Lung (tissue), 12 donors: ENCODE data around the gene CCDC27. TPM values are rescaled to one million over a fixed set of nuclear protein-coding genes. Genes with fewer than 3 reads are reported as not detected.

ENCODE experiments used
- ATAC-seq: fragments of 200-7000 bp; cut with Tn5 transposase; one replicate; pipeline ENCODE4 v1.9.1; 2020; ENCODE audit warnings: moderate number of reproducible peaks; ENCODE audit not compliant: insufficient read depth, low FRiP score
- DNase-seq, 3 donors: peaks; one replicate each; pipeline ENCODE4 v3.0.0-alpha.2; 2013 to 2017
- H3K27ac ChIP-seq, 2 donors: one replicate each; pipeline ENCODE4 v1.5.1; 2013; ENCODE audit warnings: mild to moderate bottlenecking in 2 of 2, moderate library complexity in 2 of 2, control low read depth in 1 of 2, inconsistent platforms in 1 of 2, low read depth in 1 of 2, low read length in 1 of 2
- H3K27me3 ChIP-seq, 3 donors: one replicate each; pipeline ENCODE4 v1.5.1; 2013; ENCODE audit warnings: low read length in 2 of 3; ENCODE audit not compliant: control insufficient read depth in 3 of 3, insufficient read depth in 3 of 3
- H3K36me3 ChIP-seq, 4 donors: one replicate each; pipeline ENCODE4 v1.5.1; 2013; ENCODE audit warnings: low read length in 4 of 4, mild to moderate bottlenecking in 1 of 4, moderate library complexity in 1 of 4; ENCODE audit not compliant: control insufficient read depth in 4 of 4, insufficient read depth in 4 of 4
- H3K4me1 ChIP-seq, 5 donors: one replicate each; pipeline ENCODE4 v1.5.1; 2013; ENCODE audit warnings: low read length in 5 of 5, mild to moderate bottlenecking in 2 of 5, moderate library complexity in 1 of 5; ENCODE audit not compliant: control insufficient read depth in 5 of 5, insufficient read depth in 5 of 5
- H3K4me3 ChIP-seq: one replicate; pipeline ENCODE4 v1.5.1; 2013; ENCODE audit warnings: mild to moderate bottlenecking, control low read depth, moderate library complexity
- H3K9ac ChIP-seq, 2 donors: one replicate each; pipeline ENCODE4 v1.5.1; 2013; ENCODE audit warnings: low read length in 2 of 2, control low read depth in 1 of 2; ENCODE audit not compliant: insufficient read depth in 1 of 2
- H3K9me3 ChIP-seq, 4 donors: one replicate each; pipeline ENCODE4 v1.5.1; 2013; ENCODE audit warnings: low read length in 3 of 4, mild to moderate bottlenecking in 1 of 4, moderate library complexity in 1 of 4; ENCODE audit not compliant: control insufficient read depth in 4 of 4, insufficient read depth in 3 of 4
- WGBS, 2 donors: extraction: QIAGEN DNeasy Blood & Tissue Kit; methylation state at CpG; one replicate each; pipeline ENCODE4 v1.1.7; 2013; 5-methylcytosine and 5-hydroxymethylcytosine counted together
- polyA plus RNA-seq, 2 donors: library from polyadenylated mRNA; stranded (reverse); fragments of 200-250 nt; gene quantifications; one replicate each; pipeline ENCODE4 v1.2.1, GENCODE V29; 2013
- total RNA-seq, 2 donors: library from RNA; depleted of rRNA in 1 of 2; stranded (reverse); fragments of >200 nt in 1 of 2; gene quantifications; one replicate each; pipeline ENCODE4 v1.2.1, GENCODE V29; 2014 to 2021
- TF ChIP-seq, protein P1 (sequence below): IDR thresholded peaks from 2 replicates; pipeline ENCODE4 v1.5.1; 2012; ENCODE audit warnings: mild to moderate bottlenecking; ENCODE audit errors: control extremely low read depth, extremely low read depth
- donor health status: control.
- donor health status: control.
- donor health status: Bipolar disorder and iron deficiency.
- donor health status: healthy.
- donor health status: DM: yes; HTN: yes; CAD: no.

The CCDC27 gene
- total and polyA plus RNA-seq, 4 donors: not detected

DNA sequence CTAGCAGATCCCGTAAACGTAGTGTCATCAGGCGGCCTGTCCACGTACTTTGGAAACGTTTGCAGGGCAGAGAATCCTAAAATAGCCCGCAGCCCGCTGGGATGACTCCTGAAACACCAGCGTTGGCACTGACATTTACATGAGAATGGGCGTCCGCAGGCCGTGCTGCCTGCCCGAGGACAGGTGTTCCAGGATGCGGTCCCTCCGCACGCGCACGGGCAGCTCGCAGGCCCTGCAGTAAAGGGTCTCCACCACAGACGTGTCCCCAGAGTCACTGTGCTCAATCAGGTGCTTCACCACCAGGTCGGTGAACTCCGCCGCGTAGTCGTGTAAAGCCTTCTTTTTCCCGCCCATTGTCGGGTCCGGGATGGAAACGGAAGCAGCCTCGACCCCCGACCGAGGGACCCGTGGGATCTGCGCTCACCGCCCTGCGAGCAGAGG is 5.8 kb upstream of the CCDC27 start:
- peaks cover 0 to 24% (median 0%) of the 10 kb centered on the region in 5 donors for H3K4me1 ChIP-seq
- peak overlapping the region; percentile 75 for H3K4me3 ChIP-seq
- DNase-seq: no peak
- H3K9ac ChIP-seq: no peak overlapping the region
- no peak for ATAC-seq
- WGBS, 2 donors: 30 to 33% methylated on average over 35 of the region's 35 CpGs
- no peaks in the 10 kb centered on the region for H3K9me3 ChIP-seq
- H3K27me3 ChIP-seq: peaks cover 0 to 4% (median 0%) of the 10 kb centered on the region in 3 donors
- peak overlapping the region; percentile 57 to 68 for H3K27ac ChIP-seq
- TF ChIP-seq, protein P1, sequence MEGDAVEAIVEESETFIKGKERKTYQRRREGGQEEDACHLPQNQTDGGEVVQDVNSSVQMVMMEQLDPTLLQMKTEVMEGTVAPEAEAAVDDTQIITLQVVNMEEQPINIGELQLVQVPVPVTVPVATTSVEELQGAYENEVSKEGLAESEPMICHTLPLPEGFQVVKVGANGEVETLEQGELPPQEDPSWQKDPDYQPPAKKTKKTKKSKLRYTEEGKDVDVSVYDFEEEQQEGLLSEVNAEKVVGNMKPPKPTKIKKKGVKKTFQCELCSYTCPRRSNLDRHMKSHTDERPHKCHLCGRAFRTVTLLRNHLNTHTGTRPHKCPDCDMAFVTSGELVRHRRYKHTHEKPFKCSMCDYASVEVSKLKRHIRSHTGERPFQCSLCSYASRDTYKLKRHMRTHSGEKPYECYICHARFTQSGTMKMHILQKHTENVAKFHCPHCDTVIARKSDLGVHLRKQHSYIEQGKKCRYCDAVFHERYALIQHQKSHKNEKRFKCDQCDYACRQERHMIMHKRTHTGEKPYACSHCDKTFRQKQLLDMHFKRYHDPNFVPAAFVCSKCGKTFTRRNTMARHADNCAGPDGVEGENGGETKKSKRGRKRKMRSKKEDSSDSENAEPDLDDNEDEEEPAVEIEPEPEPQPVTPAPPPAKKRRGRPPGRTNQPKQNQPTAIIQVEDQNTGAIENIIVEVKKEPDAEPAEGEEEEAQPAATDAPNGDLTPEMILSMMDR: no peak
- peaks cover 0 to 16% (median 4%) of the 10 kb centered on the region in 4 donors for H3K36me3 ChIP-seq

DNA sequence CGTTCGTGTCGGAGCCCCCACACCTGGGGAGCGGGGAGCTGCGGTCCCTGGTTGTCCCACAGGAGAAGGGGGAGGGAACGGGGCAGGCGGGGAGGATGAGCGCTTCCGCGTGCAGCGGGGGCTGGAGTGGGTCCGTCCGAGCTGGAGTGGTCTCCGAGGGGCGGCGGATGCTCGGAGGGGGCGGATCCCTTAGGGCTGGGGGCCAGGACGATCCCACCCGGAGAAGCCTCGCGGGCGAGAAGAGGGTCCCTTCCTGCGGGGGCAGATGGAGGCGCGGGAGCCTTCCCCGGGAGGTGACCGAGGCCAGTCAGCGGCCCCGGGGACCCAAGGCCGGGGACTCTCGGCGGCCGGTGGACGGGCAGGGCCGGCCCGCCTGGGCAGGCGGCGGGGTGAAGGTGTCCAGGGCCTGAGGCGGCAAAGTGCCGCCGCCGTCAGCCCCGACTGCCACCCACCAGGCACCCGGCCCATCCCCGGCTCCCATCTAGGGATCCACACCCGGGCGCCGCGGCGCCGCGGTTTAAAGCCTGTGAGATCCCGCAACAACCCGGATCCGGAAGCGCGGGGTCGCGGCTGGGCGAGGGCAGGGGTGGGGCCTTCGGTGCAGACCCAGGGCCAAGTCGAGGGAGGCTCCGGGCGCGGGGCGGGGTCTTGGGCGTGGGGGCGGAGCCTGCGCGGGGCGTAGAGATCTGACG is 5.3 kb upstream of the CCDC27 start:
- H3K9ac ChIP-seq: peak overlapping the region in 1 of 2 donors; percentile 63
- H3K36me3 ChIP-seq: peaks cover 0 to 11% (median 3%) of the 10 kb centered on the region in 4 donors
- peak overlapping the region; percentile 75 for H3K4me3 ChIP-seq
- DNase-seq: peak; percentile 78 to 85 (median 85)
- TF ChIP-seq, protein P1: no peak
- ATAC-seq: peak; percentile 98
- peaks cover 0 to 24% (median 0%) of the 10 kb centered on the region in 5 donors for H3K4me1 ChIP-seq
- 1 to 2% methylated on average over 69 to 73 of the region's 73 CpGs for WGBS, 2 donors
- H3K27me3 ChIP-seq: peaks cover 0 to 4% (median 0%) of the 10 kb centered on the region in 3 donors
- peak overlapping the region; percentile 57 to 68 for H3K27ac ChIP-seq
- H3K9me3 ChIP-seq: no peaks in the 10 kb centered on the region

DNA sequence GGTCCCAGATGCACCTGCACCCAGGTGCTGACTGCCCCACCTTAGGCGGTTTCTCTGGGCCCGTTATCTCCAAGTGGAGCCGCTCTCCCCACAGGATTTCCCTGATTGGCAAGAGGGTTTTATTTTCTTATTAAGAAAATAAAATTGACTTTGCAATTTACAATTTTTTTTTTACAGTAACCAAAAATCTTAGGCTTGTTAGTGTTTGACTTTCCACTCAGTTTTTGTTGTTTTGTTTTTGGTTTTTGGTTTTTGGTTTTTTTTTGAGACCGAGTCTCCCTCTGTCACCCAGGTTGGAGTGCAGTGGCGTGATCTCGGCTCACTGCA is 4.8 kb upstream of the CCDC27 start:
- no peaks in the 10 kb centered on the region for H3K9me3 ChIP-seq
- no peak overlapping the region for H3K9ac ChIP-seq
- peaks cover 0 to 6% (median under 1%) of the 10 kb centered on the region in 4 donors for H3K36me3 ChIP-seq
- ATAC-seq (no peak), DNase-seq (no peak)
- TF ChIP-seq, protein P1: no peak
- peaks cover 0 to 24% (median 0%) of the 10 kb centered on the region in 5 donors for H3K4me1 ChIP-seq
- peak overlapping the region; percentile 75 for H3K4me3 ChIP-seq
- peaks cover 0 to 4% (median 0%) of the 10 kb centered on the region in 3 donors for H3K27me3 ChIP-seq
- H3K27ac ChIP-seq: no peak overlapping the region
- 43% methylated on average over 6 of the region's 6 CpGs for WGBS, 2 donors
